Neural cell (in vitro differentiated cells): ENCODE data around the gene BCL6. TPM values are rescaled to one million over a fixed set of nuclear protein-coding genes. Genes with fewer than 3 reads are reported as not detected.
A peak's percentile ranks its signal among the peaks of the same experiment; 100 is the strongest.

Experiments used
- H2AFZ ChIP-seq: fragments of 200-600, 300-800 bp; sonication (generic), shearing (Covaris generic); 2 replicates; pipeline ENCODE4 v1.6.0; 2014; ENCODE audit warnings: low read depth, mild to moderate bottlenecking, antibody characterized with exemption, low read length, moderate library complexity
- H3F3A ChIP-seq: fragments of 200-600 bp; shearing (Covaris generic); 2 replicates; pipeline ENCODE4 v1.6.1; 2016; ENCODE audit warnings: mild to moderate bottlenecking, moderate library complexity, mixed read lengths, antibody characterized with exemption, low read length; ENCODE audit not compliant: insufficient read depth, poor library complexity, severe bottlenecking
- H3K27ac ChIP-seq: fragments of 200-600, 300-800 bp; sonication (generic), shearing (Covaris generic); 2 replicates; pipeline ENCODE4 v1.5.1; 2014; ENCODE audit warnings: mild to moderate bottlenecking, low read length, moderate library complexity
- H3K27me3 ChIP-seq: fragments of 300-800, 200-600 bp; sonication (generic), shearing (Covaris generic); 2 replicates; pipeline ENCODE4 v1.6.0; 2014; ENCODE audit warnings: mild to moderate bottlenecking, low read depth, low read length, moderate library complexity; ENCODE audit not compliant: insufficient read depth
- H3K36me3 ChIP-seq: fragments of 300-800, 200-600 bp; sonication (generic), shearing (Covaris generic); 2 replicates; pipeline ENCODE4 v1.5.1; 2014; ENCODE audit warnings: mild to moderate bottlenecking, antibody characterized with exemption, low read length, moderate library complexity; ENCODE audit not compliant: insufficient read depth
- H3K4me2 ChIP-seq: fragments of 300-800, 200-600 bp; sonication (generic), shearing (Covaris generic); 2 replicates; pipeline ENCODE4 v1.6.0; 2014; ENCODE audit warnings: mild to moderate bottlenecking, low read length
- H3K4me3 ChIP-seq: fragments of 300-800, 200-600 bp; sonication (generic), shearing (Covaris generic); 2 replicates; pipeline ENCODE4 v1.5.1; 2014; ENCODE audit warnings: mild to moderate bottlenecking, low read length, moderate library complexity
- H3K79me2 ChIP-seq: fragments of 200-600 bp; shearing (Covaris generic); replicated peaks from 2 replicates; pipeline ENCODE4 v1.6.0; 2014; ENCODE audit warnings: mild to moderate bottlenecking, low read length, moderate library complexity; ENCODE audit not compliant: insufficient read depth
- H3K9ac ChIP-seq: fragments of 300-800, 200-600 bp; sonication (generic), shearing (Covaris generic); 2 replicates; pipeline ENCODE4 v1.6.1; 2016; ENCODE audit warnings: mild to moderate bottlenecking, low read length, mixed read lengths
- H3K9me2 ChIP-seq: fragments of 200-600 bp; shearing (Covaris generic); 2 replicates; pipeline ENCODE4 v1.6.1; 2016; ENCODE audit warnings: mild to moderate bottlenecking, low read length, mixed read lengths; ENCODE audit not compliant: insufficient read depth
- H3K9me3 ChIP-seq: fragments of 200-600, 300-800 bp; sonication (generic), shearing (Covaris generic); 2 replicates; pipeline ENCODE4 v1.6.1; 2016; ENCODE audit warnings: mild to moderate bottlenecking, mixed run types, low read length, moderate library complexity, mixed read lengths
- H4K20me1 ChIP-seq: fragments of 200-600 bp; shearing (Covaris generic); 2 replicates; pipeline ENCODE4 v1.6.1; 2016; ENCODE audit warnings: mild to moderate bottlenecking, mixed run types; ENCODE audit not compliant: insufficient read depth
- CTCF ChIP-seq: fragments of 450-650 bp; IDR thresholded peaks from 2 replicates; pipeline ENCODE4 v1.5.1; 2014; ENCODE audit warnings: antibody characterized with exemption, mild to moderate bottlenecking, moderate library complexity; ENCODE audit not compliant: poor library complexity, severe bottlenecking
- EP300 ChIP-seq: fragments of 450-650 bp; conservative IDR thresholded peaks from 2 replicates; pipeline ENCODE4 v1.6.1; 2014; ENCODE audit warnings: antibody characterized with exemption, mild to moderate bottlenecking, moderate library complexity; ENCODE audit not compliant: poor library complexity, severe bottlenecking
- EZH2 ChIP-seq: fragments of 200-600, 300-800 bp; shearing (Covaris generic), sonication (generic); IDR thresholded peaks from 2 replicates; pipeline ENCODE4 v1.6.1; 2014; ENCODE audit warnings: antibody characterized with exemption, low read length, borderline replicate concordance, mild to moderate bottlenecking; ENCODE audit not compliant: insufficient read depth, poor library complexity, severe bottlenecking
- MXI1 ChIP-seq: fragments of 450-650 bp; conservative IDR thresholded peaks from 2 replicates; pipeline ENCODE4 v1.6.1; 2014; ENCODE audit warnings: antibody characterized with exemption, mild to moderate bottlenecking; ENCODE audit not compliant: poor library complexity, severe bottlenecking
- POLR2AphosphoS5 ChIP-seq: IDR thresholded peaks from 2 replicates; pipeline ENCODE4 v1.6.1; 2012
- RAD21 ChIP-seq: fragments of 450-650 bp; conservative IDR thresholded peaks from 2 replicates; pipeline ENCODE4 v1.6.1; 2014; ENCODE audit warnings: antibody characterized with exemption, mild to moderate bottlenecking, moderate library complexity
- SMC3 ChIP-seq: fragments of 450-650 bp; conservative IDR thresholded peaks from 2 replicates; pipeline ENCODE4 v1.6.1; 2014; ENCODE audit warnings: antibody characterized with exemption, mild to moderate bottlenecking, moderate library complexity; ENCODE audit not compliant: poor library complexity
- TAF1 ChIP-seq: IDR thresholded peaks from 2 replicates; pipeline ENCODE4 v1.6.1; 2012; ENCODE audit warnings: low read depth
- polyA plus RNA-seq: library from polyadenylated mRNA; depleted of rRNA; stranded (reverse); fragments of >200 nt; gene quantifications from 2 replicates; pipeline ENCODE4 v1.2.3, GENCODE V29; 2014
- TF ChIP-seq, protein P1 (sequence below): IDR thresholded peaks from 2 replicates; pipeline ENCODE4 v1.6.1; 2012; ENCODE audit warnings: borderline replicate concordance

The BCL6 gene
- polyA plus RNA-seq, 1 donor from 2014 or later = 5.2 TPM

GRCh38 chr3:187750513-187751123 is 5.3 kb upstream of the BCL6 start:
- TF ChIP-seq TAF1 = no peak
- no peak for TF ChIP-seq EZH2
- no peak for TF ChIP-seq RAD21
- TF ChIP-seq MXI1 = no peak
- TF ChIP-seq, protein P1, sequence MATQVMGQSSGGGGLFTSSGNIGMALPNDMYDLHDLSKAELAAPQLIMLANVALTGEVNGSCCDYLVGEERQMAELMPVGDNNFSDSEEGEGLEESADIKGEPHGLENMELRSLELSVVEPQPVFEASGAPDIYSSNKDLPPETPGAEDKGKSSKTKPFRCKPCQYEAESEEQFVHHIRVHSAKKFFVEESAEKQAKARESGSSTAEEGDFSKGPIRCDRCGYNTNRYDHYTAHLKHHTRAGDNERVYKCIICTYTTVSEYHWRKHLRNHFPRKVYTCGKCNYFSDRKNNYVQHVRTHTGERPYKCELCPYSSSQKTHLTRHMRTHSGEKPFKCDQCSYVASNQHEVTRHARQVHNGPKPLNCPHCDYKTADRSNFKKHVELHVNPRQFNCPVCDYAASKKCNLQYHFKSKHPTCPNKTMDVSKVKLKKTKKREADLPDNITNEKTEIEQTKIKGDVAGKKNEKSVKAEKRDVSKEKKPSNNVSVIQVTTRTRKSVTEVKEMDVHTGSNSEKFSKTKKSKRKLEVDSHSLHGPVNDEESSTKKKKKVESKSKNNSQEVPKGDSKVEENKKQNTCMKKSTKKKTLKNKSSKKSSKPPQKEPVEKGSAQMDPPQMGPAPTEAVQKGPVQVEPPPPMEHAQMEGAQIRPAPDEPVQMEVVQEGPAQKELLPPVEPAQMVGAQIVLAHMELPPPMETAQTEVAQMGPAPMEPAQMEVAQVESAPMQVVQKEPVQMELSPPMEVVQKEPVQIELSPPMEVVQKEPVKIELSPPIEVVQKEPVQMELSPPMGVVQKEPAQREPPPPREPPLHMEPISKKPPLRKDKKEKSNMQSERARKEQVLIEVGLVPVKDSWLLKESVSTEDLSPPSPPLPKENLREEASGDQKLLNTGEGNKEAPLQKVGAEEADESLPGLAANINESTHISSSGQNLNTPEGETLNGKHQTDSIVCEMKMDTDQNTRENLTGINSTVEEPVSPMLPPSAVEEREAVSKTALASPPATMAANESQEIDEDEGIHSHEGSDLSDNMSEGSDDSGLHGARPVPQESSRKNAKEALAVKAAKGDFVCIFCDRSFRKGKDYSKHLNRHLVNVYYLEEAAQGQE = no peak
- TF ChIP-seq SMC3 = no peak
- no peak for TF ChIP-seq CTCF
- TF ChIP-seq POLR2AphosphoS5 = no peak
- TF ChIP-seq EP300 = no peak
- no peaks in the 10 kb centered on the region for H4K20me1 ChIP-seq
- H2AFZ ChIP-seq = no peak overlapping the region
- H3K4me2 ChIP-seq = no peak overlapping the region
- H3K27ac ChIP-seq = no peak overlapping the region
- no peaks in the 10 kb centered on the region for H3K9me2 ChIP-seq
- H3K36me3 ChIP-seq = no peaks in the 10 kb centered on the region
- H3F3A ChIP-seq = no peaks in the 10 kb centered on the region
- no peaks in the 10 kb centered on the region for H3K27me3 ChIP-seq
- peak overlapping the region; percentile 9 for H3K4me3 ChIP-seq
- H3K9me3 ChIP-seq = no peaks in the 10 kb centered on the region
- no peaks in the 10 kb centered on the region for H3K79me2 ChIP-seq
- H3K9ac ChIP-seq = no peak overlapping the region

DNA sequence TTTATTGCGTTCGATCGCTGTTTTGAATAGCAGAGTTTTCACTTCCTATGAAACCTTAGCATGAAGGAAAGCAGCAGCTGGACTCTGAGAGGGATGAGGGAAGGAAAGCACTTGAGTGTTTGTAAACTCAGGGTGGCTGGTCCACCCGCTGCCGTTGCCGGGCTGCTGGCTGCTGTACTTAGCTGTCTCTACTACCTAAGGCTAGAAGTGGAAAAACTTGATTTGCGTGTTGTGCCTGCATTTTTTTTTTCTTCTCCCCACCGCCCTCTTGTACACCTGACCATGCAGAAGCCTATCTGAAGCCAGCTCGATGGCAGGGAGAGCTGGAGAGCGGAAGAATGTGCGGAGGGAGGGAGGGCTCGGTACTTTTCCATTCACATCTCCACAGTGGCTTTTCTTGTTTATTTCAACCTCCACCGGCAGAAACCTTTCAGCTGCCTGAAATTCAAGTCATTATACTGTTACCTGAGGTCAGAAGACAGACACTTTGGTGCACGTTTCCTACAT is 4.8 kb upstream of the BCL6 start:
- H3K9me3 ChIP-seq = no peaks in the 10 kb centered on the region
- peaks cover 1% of the 10 kb centered on the region for H3F3A ChIP-seq
- no peaks in the 10 kb centered on the region for H3K36me3 ChIP-seq
- H3K27me3 ChIP-seq = no peaks in the 10 kb centered on the region
- H3K9me2 ChIP-seq = no peaks in the 10 kb centered on the region
- H3K9ac ChIP-seq = no peak overlapping the region
- no peaks in the 10 kb centered on the region for H4K20me1 ChIP-seq
- no peak overlapping the region for H2AFZ ChIP-seq
- no peak for TF ChIP-seq POLR2AphosphoS5
- TF ChIP-seq TAF1 = no peak
- no peak for TF ChIP-seq EZH2
- no peak for TF ChIP-seq MXI1
- no peak for TF ChIP-seq CTCF
- TF ChIP-seq SMC3 = no peak
- no peak for TF ChIP-seq RAD21
- TF ChIP-seq, protein P1 = no peak
- no peak for TF ChIP-seq EP300
- H3K79me2 ChIP-seq = no peaks in the 10 kb centered on the region
- no peak overlapping the region for H3K4me2 ChIP-seq
- peak overlapping the region; percentile 9 for H3K4me3 ChIP-seq
- H3K27ac ChIP-seq = no peak overlapping the region
